ENCODE results near the gene TSPAN4. TPM values are rescaled to one million over a fixed set of nuclear protein-coding genes. Genes with fewer than 3 reads are reported as not detected.

The TSPAN4 gene
- total RNA-seq, 6 donors from 2014 or later: 91.3 to 181 (median 169) TPM

- H3K4me3 ChIP-seq: no peak overlapping the region
- DNase-seq (peak in 1 of 2 donors; percentile 32), ATAC-seq (ENCODE audit: low FRiP score in 2 of 2) (no peak)
- TF ChIP-seq POLR2A (IDR thresholded peaks at IDR 0.05): no peak
- no peak for TF ChIP-seq POLR2AphosphoS5 (IDR thresholded peaks at IDR 0.05)
- TF ChIP-seq CTCF (IDR thresholded peaks at IDR 0.05): no peak
- no peak for TF ChIP-seq EP300 (IDR thresholded peaks at IDR 0.05)
- H3K27me3 ChIP-seq: no peaks in the 10 kb centered on the region
- no peaks in the 10 kb centered on the region for H3K9me3 ChIP-seq
- peaks cover 20 to 52% (median 49%) of the 10 kb centered on the region in 4 donors for H3K36me3 ChIP-seq
- H3K4me1 ChIP-seq: peaks cover 52 to 92% (median 60%) of the 10 kb centered on the region in 4 donors
- 98 to 100% methylated on average over 3 to 9 of the region's 9 CpGs for WGBS, 2 donors
- H3K27ac ChIP-seq: peak overlapping the region in 2 of 4 donors; percentile 8 to 87
Observed at GRCh38 chr11:836700-837099, 6.0 kb upstream of the TSPAN4 start.

DNA sequence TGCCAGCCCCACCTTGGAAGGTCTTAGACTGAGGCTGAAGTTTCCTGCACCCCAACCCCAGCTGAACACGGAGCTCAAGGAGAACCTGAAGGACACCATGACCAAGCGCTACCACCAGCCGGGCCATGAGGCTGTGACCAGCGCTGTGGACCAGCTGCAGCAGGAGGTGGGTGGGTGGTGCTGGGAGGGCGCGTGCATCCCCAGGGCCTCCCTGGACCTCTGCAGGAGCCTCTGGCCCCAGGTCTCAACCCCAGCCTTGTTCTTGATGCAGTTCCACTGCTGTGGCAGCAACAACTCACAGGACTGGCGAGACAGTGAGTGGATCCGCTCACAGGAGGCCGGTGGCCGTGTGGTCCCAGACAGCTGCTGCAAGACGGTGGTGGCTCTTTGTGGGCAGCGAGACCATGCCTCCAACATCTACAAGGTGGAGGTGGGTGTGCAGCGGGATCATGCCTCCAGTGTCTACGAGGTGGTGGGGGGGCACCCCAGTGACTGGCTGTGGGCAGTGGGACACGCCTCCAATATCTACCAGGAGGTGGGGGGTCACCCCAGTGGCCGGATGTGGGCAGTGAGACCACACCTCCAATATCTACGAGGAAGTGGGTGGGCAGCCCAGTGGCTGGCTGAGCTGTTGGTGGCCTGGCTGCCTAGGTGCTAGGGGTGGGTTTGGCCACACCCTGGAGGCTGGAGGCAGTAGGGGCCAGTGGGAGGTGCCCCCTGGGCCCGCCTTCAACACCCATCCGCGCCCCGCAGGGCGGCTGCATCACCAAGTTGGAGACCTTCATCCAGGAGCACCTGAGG is 5.3 kb upstream of the TSPAN4 start:
- TF ChIP-seq CTCF (IDR thresholded peaks at IDR 0.05) (peak in 1 of 6 experiments; percentile 4), POLR2A (IDR thresholded peaks at IDR 0.05) (no peak)
- WGBS, 2 donors: 80 to 93% methylated on average over 14 to 16 of the region's 22 CpGs
- Histone ChIP-seq H3K4me1 (peaks cover 47 to 88% (median 54%) of the 10 kb centered on the region in 4 donors), H3K27me3 (no peaks in the 10 kb centered on the region), H3K36me3 (peaks cover 20 to 52% (median 49%) of the 10 kb centered on the region in 4 donors), H3K27ac (peak overlapping the region in 2 of 4 donors; percentile 8 to 87), H3K4me3 (no peak overlapping the region), H3K9me3 (no peaks in the 10 kb centered on the region)
- ATAC-seq (ENCODE audit: low FRiP score in 2 of 2) (no peak), DNase-seq (peak in 1 of 2 donors; percentile 79)

- no peak overlapping the region for H3K4me3 ChIP-seq
- DNase-seq (no peak), ATAC-seq (ENCODE audit: low FRiP score in 2 of 2) (no peak)
- H3K36me3 ChIP-seq: peaks cover 20 to 52% (median 49%) of the 10 kb centered on the region in 4 donors
- H3K27ac ChIP-seq: peak overlapping the region in 1 of 4 donors; percentile 87
- H3K4me1 ChIP-seq: peaks cover 45 to 88% (median 52%) of the 10 kb centered on the region in 4 donors
- TF ChIP-seq POLR2AphosphoS5 (IDR thresholded peaks at IDR 0.05) (no peak), EP300 (IDR thresholded peaks at IDR 0.05) (no peak), POLR2A (IDR thresholded peaks at IDR 0.05) (no peak), CTCF (IDR thresholded peaks at IDR 0.05) (no peak)
- 73 to 90% methylated on average over 7 to 8 of the region's 8 CpGs for WGBS, 2 donors
- no peaks in the 10 kb centered on the region for H3K9me3 ChIP-seq
- H3K27me3 ChIP-seq: no peaks in the 10 kb centered on the region
Observed at GRCh38 chr11:837990-838307, 4.7 kb upstream of the TSPAN4 start.

DNA sequence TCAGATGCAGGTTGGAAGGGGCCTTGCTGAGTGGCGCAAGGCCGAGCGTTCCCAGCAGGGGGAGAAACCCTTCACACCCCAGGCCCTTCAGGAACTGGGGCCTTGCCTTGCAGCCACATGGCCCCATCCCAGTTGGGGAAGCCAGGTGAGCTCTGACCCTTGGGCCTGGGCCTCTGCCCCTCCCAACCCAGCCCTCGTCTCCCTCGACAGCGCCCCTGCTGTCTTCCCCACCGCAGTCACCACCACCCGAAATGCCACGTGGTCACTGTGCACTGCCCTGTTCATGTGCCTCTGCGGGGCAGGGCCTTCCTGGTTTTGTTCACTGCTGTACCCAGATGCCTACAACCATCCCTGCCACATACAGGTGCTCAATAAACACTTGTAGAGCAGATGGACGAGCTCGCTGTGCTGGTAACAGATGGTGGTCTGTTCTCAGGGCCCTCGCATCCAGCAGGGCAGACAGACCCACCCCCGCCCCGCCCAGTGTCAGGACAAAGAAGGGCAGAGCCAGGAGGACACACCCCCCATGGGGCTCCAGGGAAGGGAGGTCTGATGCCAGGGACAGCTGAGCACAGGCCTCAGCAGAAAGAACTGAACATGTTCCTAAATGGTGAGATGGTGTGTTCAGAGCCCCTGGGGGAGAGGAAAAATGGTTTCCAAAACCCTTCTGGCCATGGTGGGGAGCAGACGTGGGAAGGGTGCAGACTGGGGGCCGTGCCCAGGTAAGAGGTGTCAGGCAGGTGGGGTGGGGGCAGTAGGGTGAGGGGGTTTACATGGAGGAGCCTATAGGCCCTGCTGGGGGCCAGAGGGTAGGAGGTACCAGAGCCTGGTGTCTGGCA is 4.0 kb upstream of the TSPAN4 start:
- 60 to 75% methylated on average over 5 to 17 of the region's 17 CpGs for WGBS, 2 donors
- H3K36me3 ChIP-seq: peaks cover 20 to 52% (median 49%) of the 10 kb centered on the region in 4 donors
- H3K9me3 ChIP-seq: no peaks in the 10 kb centered on the region
- peaks cover 45 to 89% (median 53%) of the 10 kb centered on the region in 4 donors for H3K4me1 ChIP-seq
- no peak overlapping the region for H3K4me3 ChIP-seq
- ATAC-seq (ENCODE audit: low FRiP score in 2 of 2) (no peak), DNase-seq (peak in 1 of 2 donors; percentile 70)
- no peaks in the 10 kb centered on the region for H3K27me3 ChIP-seq
- peak overlapping the region; percentile 30 to 87 (median 36) for H3K27ac ChIP-seq
- no peak for TF ChIP-seq EP300 (IDR thresholded peaks at IDR 0.05)
- peak in 2 of 6 experiments; percentile 14 to 22 for TF ChIP-seq CTCF (IDR thresholded peaks at IDR 0.05)
- no peak for TF ChIP-seq POLR2AphosphoS5 (IDR thresholded peaks at IDR 0.05)
